Osteocyte (in vitro differentiated cells): ENCODE measurements around the gene OSBPL8. TPM values are rescaled to one million over a fixed set of nuclear protein-coding genes. Genes with fewer than 3 reads are reported as not detected.
A peak's percentile ranks its signal among the peaks of the same experiment; 100 is the strongest.

Source experiments
- DNase-seq: peaks from one replicate; pipeline ENCODE4 v3.0.0; 2021; ENCODE audit warnings: mixed read lengths; ENCODE audit not compliant: unreplicated experiment; ENCODE audit errors: extremely low spot score
- H3K27ac Mint-ChIP-seq: one replicate; pipeline ENCODE4 v1.8.0; 2021; ENCODE audit warnings: mild to moderate bottlenecking, mixed read lengths; ENCODE audit not compliant: unreplicated experiment
- H3K27me3 Mint-ChIP-seq: one replicate; pipeline ENCODE4 v1.8.0; 2021; ENCODE audit warnings: mixed read lengths; ENCODE audit not compliant: unreplicated experiment
- H3K36me3 Mint-ChIP-seq: one replicate; pipeline ENCODE4 v1.8.0; 2021; ENCODE audit warnings: mixed read lengths; ENCODE audit not compliant: unreplicated experiment
- H3K4me1 Mint-ChIP-seq: one replicate; pipeline ENCODE4 v1.8.0; 2021; ENCODE audit warnings: mixed read lengths; ENCODE audit not compliant: unreplicated experiment
- H3K4me3 Mint-ChIP-seq: one replicate; pipeline ENCODE4 v1.8.0; 2021; ENCODE audit warnings: mild to moderate bottlenecking, moderate library complexity, mixed read lengths; ENCODE audit not compliant: unreplicated experiment
- H3K9me3 Mint-ChIP-seq: one replicate; pipeline ENCODE4 v1.8.0; 2021; ENCODE audit warnings: mixed read lengths; ENCODE audit not compliant: unreplicated experiment
- CTCF ChIP-seq: fragments of 200-600 bp; sonication (generic); IDR thresholded peaks from 2 replicates; pipeline ENCODE4 v1.5.0; 2021; ENCODE audit warnings: antibody characterized with exemption, mild to moderate bottlenecking, moderate library complexity
- total RNA-seq: library from RNA; stranded (reverse); gene quantifications from 2 replicates; pipeline ENCODE4 v1.2.1, GENCODE V29; 2021

OSBPL8 gene
- total RNA-seq, 1 donor from 2014 or later = 87.8 TPM

GRCh38 chr12:76345569-76345968 lies 214.0 kb downstream of the OSBPL8 start:
- peaks cover under 1% of the 10 kb centered on the region for H3K9me3 Mint-ChIP-seq
- H3K27ac Mint-ChIP-seq = no peak overlapping the region
- no peaks in the 10 kb centered on the region for H3K27me3 Mint-ChIP-seq
- DNase-seq = no peak
- H3K4me3 Mint-ChIP-seq = no peak overlapping the region
- TF ChIP-seq CTCF = no peak
- peaks cover 3% of the 10 kb centered on the region for H3K36me3 Mint-ChIP-seq
- peaks cover 29% of the 10 kb centered on the region for H3K4me1 Mint-ChIP-seq

- Mint-ChIP-seq H3K4me3 (no peak overlapping the region), H3K9me3 (peaks cover 4% of the 10 kb centered on the region), H3K4me1 (peaks cover 28% of the 10 kb centered on the region), H3K27ac (no peak overlapping the region), H3K27me3 (no peaks in the 10 kb centered on the region), H3K36me3 (peaks cover 3% of the 10 kb centered on the region)
- TF ChIP-seq CTCF = no peak
- DNase-seq = no peak
Observed at GRCh38 chr12:76341436-76342030, 218.0 kb downstream of the OSBPL8 start.

GRCh38 chr12:76340680-76341435 lies 218.7 kb downstream of the OSBPL8 start:
- H3K27ac Mint-ChIP-seq = no peak overlapping the region
- peaks cover 3% of the 10 kb centered on the region for H3K36me3 Mint-ChIP-seq
- no peak overlapping the region for H3K4me3 Mint-ChIP-seq
- TF ChIP-seq CTCF = no peak
- H3K9me3 Mint-ChIP-seq = peaks cover 4% of the 10 kb centered on the region
- no peaks in the 10 kb centered on the region for H3K27me3 Mint-ChIP-seq
- no peak for DNase-seq
- H3K4me1 Mint-ChIP-seq = peaks cover 24% of the 10 kb centered on the region

GRCh38 chr12:76337583-76337982 lies 222.0 kb downstream of the OSBPL8 start:
- Mint-ChIP-seq H3K9me3 (peaks cover 4% of the 10 kb centered on the region), H3K4me3 (no peak overlapping the region), H3K36me3 (no peaks in the 10 kb centered on the region), H3K27ac (peak overlapping the region; percentile 69), H3K27me3 (no peaks in the 10 kb centered on the region), H3K4me1 (peaks cover 30% of the 10 kb centered on the region)
- TF ChIP-seq CTCF = no peak
- DNase-seq = no peak

- no peak for DNase-seq
- Mint-ChIP-seq H3K4me3 (no peak overlapping the region), H3K4me1 (peaks cover 32% of the 10 kb centered on the region), H3K9me3 (peaks cover 4% of the 10 kb centered on the region), H3K27me3 (no peaks in the 10 kb centered on the region), H3K36me3 (no peaks in the 10 kb centered on the region), H3K27ac (no peak overlapping the region)
- TF ChIP-seq CTCF = no peak
Observed at GRCh38 chr12:76332606-76333005, 227.0 kb downstream of the OSBPL8 start.
